Activated CD8-positive, alpha-beta memory T cell treated with anti-CD3 and anti-CD28 coated beads, Interleukin-2, amount 50 U/mL, for 1 hour (primary cell): ENCODE data around the gene SLC1A3.

Source experiments
- DNase-seq: peaks from one replicate; pipeline ENCODE4 v3.0.0-alpha.2; 2020; ENCODE audit errors: extremely low read depth

Gene SLC1A3

DNA sequence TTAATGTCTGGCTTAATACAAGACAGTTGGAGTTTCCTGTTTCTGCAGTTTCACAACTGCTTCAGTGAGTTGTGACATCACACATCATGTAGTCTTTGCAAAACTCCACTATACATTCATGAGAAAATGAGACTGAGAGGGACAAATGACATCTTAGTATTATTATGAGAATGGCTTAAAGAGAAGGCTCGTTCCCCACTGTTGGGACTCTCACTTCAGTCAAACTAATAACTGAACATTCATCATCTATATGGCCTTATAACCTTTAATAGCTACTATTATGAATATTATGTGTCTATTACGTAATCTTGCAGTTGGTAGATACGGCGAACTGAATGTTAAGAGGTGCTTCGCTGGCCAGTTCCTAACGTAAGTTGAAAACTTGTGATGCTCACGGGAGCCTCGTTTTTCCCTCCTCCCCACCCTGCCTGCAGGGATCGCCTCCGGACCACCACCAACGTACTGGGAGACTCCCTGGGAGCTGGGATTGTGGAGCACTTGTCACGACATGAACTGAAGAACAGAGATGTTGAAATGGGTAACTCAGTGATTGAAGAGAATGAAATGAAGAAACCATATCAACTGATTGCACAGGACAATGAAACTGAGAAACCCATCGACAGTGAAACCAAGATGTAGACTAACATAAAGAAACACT is 79.4 kb downstream of the SLC1A3 start:
- DNase-seq = no peak

GRCh38 chr5:36686881-36687280 is 80.5 kb downstream of the SLC1A3 start:
- DNase-seq = no peak

DNA sequence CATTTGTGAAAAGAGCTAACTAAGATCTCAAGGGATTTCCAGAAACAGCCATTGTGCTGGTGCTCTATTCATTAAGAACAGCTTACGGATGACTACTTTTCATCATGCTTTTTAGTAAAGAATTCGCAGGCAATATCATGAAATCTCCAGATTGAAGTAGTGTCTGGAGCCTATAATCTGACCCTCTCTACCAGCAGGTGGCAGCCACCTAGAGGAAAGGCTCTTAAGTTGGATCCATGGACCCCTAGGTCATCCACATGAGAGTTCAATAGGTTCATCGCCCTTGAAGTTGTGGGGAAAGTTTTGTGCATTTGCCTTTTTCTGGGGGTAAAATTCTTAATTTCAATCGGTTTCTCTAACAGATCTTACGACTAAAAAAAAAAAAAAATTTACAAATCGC is 82.3 kb downstream of the SLC1A3 start:
- DNase-seq = no peak

DNA sequence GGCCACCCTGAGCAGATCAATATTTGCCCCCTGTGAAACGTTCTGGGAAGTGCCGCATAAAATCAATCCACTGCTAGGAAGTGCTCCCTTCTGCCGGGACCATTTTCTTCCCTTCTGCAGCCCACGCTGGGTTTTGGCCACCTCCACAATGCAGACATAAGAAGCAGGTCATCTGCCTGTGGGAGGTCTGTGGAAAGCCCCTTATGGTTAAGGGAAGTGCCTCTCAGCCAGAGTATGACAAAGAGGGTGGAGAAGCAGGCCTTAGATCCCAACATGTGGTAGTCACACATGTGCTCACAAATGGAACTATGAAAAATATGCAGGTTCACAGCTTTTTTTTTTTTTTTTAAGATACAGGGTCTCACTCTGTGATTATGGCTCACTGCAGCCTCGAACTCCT is 82.8 kb downstream of the SLC1A3 start:
- no peak for DNase-seq

GRCh38 chr5:36690041-36690961 is 83.9 kb downstream of the SLC1A3 start:
- DNase-seq = no peak

DNA sequence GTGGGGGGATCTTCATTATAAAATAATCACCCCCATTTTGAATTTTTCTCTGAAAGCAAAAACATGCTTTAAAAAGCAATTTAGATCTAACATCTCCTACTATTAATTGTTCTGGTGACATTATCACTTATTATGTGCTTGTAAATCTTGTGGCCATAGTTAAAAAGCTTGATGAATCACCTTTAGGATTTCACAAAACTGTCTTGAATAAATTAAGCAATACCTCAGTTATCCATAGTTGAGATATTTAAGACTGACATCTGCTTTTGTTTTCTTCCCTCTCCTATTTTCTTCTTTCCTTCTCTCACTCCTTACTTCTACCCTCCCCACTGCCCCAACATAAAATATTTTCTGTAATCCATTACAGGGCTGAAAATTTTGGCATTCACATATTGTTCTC is 84.8 kb downstream of the SLC1A3 start:
- DNase-seq = no peak

GRCh38 chr5:36691696-36692371 is 85.4 kb downstream of the SLC1A3 start:
- no peak for DNase-seq

- DNase-seq = no peak
Measured at GRCh38 chr5:36692791-36693763, 86.7 kb downstream of the SLC1A3 start.

GRCh38 chr5:36694351-36694750 is 87.9 kb downstream of the SLC1A3 start:
- no peak for DNase-seq

DNA sequence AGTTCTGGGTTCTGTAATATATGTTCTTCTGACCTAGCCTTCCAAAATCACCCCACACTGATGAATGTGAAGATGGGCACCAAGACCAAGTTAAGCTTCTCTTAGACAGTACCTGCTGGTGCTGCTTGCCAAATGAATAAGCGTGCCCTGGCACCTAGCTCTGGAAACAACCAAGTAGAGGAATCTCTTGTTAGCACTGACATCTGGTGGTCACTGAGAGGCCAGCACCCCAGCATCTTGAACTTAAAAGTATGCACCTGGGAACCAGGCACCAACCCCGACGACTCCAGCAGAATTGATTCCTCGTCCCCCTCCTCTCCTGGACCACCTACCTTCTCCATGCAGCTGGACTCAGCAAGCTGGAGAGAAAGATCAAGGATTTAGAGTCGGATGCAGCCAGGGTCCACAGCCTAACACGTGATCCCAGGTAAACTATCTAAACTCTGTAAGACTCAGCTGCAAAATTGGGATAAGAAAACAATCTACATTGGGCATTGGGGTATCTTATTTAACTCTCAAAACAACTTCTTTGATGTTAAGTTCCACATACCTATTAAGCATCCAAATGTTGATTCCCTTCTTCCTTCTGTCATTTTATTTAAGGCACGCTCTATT is 89.8 kb downstream of the SLC1A3 start:
- no peak for DNase-seq

DNA sequence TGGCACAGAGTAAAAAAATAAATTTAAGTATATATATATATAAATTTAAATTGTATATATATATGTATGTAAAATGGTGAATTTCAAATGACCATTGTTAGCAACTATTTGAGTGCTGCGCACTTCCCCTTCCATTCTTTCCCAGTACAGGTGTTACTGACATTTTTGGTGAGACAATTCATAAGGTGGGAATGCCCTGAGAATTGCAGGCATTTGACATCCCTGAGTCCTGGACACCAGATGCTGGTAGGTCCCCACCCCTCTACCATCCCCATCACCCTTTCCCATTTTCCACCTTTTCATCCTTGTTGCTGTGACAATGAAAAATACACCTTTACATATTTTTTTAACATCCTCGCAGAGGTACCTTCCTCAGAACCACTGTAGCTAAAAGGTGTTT is 91.6 kb downstream of the SLC1A3 start:
- no peak for DNase-seq

- no peak for DNase-seq
Measured at GRCh38 chr5:36701085-36701698, 94.8 kb downstream of the SLC1A3 start.

DNA sequence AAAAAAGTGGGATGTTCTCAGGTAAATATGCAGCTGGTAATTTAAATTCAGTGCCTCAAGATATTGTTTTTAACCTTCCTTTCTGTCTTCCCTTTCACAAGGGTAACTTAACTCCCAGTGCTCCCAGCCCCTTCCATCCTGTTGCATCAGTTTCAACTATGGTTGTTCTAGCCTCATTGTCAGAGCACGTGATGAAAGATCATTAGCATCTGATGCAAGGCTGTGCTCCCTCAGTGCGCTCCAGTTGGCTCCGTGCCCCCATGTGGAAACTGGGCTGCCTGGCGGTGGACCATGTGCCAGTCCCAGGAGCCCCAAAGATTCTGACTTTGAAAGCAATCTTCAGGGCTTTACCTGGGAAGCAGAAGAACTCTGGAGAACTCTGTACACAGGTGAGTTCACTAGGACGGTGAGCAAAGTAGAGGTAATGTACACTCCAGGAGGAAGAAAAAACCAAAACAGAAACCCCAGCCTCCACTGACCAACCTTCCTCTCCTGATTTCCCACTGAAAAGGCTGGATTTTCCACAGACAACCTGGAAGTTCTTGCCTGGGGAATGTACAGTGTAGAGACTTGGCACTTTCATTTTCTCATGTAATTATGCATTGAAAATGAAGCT is 96.9 kb downstream of the SLC1A3 start:
- DNase-seq = no peak

- DNase-seq = no peak
Measured at GRCh38 chr5:36704131-36704530, 97.7 kb downstream of the SLC1A3 start.

DNA sequence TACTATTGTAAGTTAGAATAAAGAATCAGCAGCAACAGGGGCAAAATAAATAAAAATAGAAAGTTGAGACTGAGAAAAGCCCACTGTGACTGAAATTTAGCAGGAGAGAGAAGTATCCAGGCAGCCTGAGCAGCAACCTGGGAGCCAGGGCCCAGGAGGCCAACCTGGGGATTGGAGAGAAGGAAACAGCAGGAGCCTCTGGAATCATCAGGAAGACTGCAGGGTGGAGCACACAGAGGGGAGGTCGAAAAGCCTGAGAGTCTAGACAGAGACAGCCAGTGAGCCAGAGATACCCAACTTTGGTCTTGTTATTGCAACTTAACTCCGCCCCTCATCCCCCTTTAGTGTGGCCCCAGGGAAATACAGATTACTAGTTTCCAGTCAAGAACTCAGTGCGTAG is 98.6 kb downstream of the SLC1A3 start:
- DNase-seq = no peak

- DNase-seq = no peak
Measured at GRCh38 chr5:36706662-36707061, 100.3 kb downstream of the SLC1A3 start.

DNA sequence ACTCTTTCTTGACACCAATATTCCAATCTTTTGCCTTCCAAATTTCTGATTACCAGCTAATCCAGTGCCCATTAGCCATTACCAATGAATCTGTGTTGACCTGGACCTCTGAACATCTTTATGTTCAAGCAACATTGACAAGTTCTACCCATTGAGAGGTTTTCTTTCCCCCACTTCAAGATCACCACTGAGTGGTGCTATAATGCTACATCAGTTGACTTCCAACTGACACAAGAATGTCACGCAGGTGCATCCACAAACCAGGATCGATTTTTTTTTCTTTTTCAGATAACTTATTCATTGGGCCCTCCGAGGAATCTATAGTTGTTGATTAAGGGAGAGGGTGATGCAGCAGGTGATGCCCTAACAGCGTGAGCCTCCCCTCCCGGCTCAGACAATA is 102.6 kb downstream of the SLC1A3 start:
- DNase-seq = no peak

DNA sequence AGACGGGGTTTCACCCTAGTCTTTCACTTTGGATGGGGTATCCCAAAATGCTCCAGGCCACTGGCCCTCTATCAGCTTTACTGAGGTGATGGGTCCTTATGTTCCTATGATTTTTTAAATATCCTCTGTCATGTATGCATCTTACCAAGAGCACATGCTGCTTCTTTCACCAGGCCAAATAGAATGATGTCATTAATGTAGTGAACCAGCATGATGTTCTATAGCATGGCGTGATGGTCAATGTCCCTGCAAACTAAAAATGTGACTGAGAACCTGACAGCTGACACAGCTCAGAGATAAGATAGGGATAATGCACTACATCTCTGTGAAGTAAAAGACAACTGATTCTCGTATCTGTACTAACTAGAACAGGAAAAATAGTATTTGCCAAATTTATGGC is 103.6 kb downstream of the SLC1A3 start:
- DNase-seq = no peak

DNA sequence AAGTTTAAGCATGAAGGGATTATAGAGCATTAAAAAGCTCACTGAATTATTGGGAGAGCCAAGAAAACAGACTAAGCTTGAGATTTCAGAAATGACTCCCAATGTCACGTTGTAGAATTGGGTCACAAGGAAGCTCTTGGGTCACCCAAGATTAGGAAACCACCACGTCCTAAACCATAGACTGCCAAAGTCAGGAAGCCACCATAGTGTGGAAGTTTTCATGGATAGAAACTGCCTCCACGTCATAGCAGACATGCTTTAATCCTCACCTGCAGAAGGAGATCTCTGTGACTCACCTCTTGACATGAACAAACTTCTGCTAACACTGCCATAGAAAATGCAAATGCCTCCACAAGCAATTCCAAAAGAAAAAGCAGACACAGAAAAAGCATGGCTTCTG is 106.3 kb downstream of the SLC1A3 start:
- no peak for DNase-seq

GRCh38 chr5:36713541-36713940 is 107.1 kb downstream of the SLC1A3 start:
- DNase-seq = no peak
